Lung (tissue), 12 donors: Measurements from ENCODE around the gene CAP1. TPM values are rescaled to one million over a fixed set of nuclear protein-coding genes. Genes with fewer than 3 reads are reported as not detected.

Source experiments
- ATAC-seq: fragments of 200-7000 bp; cut with Tn5 transposase; one replicate; pipeline ENCODE4 v1.9.1; 2020; ENCODE audit warnings: moderate number of reproducible peaks; ENCODE audit not compliant: insufficient read depth, low FRiP score
- DNase-seq, 3 donors: peaks; one replicate each; pipeline ENCODE4 v3.0.0-alpha.2; 2013 to 2017
- H3K27ac ChIP-seq, 2 donors: one replicate each; pipeline ENCODE4 v1.5.1; 2013; ENCODE audit warnings: mild to moderate bottlenecking in 2 of 2, moderate library complexity in 2 of 2, control low read depth in 1 of 2, inconsistent platforms in 1 of 2, low read depth in 1 of 2, low read length in 1 of 2
- H3K27me3 ChIP-seq, 3 donors: one replicate each; pipeline ENCODE4 v1.5.1; 2013; ENCODE audit warnings: low read length in 2 of 3; ENCODE audit not compliant: control insufficient read depth in 3 of 3, insufficient read depth in 3 of 3
- H3K36me3 ChIP-seq, 4 donors: one replicate each; pipeline ENCODE4 v1.5.1; 2013; ENCODE audit warnings: low read length in 4 of 4, mild to moderate bottlenecking in 1 of 4, moderate library complexity in 1 of 4; ENCODE audit not compliant: control insufficient read depth in 4 of 4, insufficient read depth in 4 of 4
- H3K4me1 ChIP-seq, 5 donors: one replicate each; pipeline ENCODE4 v1.5.1; 2013; ENCODE audit warnings: low read length in 5 of 5, mild to moderate bottlenecking in 2 of 5, moderate library complexity in 1 of 5; ENCODE audit not compliant: control insufficient read depth in 5 of 5, insufficient read depth in 5 of 5
- H3K4me3 ChIP-seq: one replicate; pipeline ENCODE4 v1.5.1; 2013; ENCODE audit warnings: mild to moderate bottlenecking, control low read depth, moderate library complexity
- H3K9ac ChIP-seq, 2 donors: one replicate each; pipeline ENCODE4 v1.5.1; 2013; ENCODE audit warnings: low read length in 2 of 2, control low read depth in 1 of 2; ENCODE audit not compliant: insufficient read depth in 1 of 2
- H3K9me3 ChIP-seq, 4 donors: one replicate each; pipeline ENCODE4 v1.5.1; 2013; ENCODE audit warnings: low read length in 3 of 4, mild to moderate bottlenecking in 1 of 4, moderate library complexity in 1 of 4; ENCODE audit not compliant: control insufficient read depth in 4 of 4, insufficient read depth in 3 of 4
- WGBS, 2 donors: extraction: QIAGEN DNeasy Blood & Tissue Kit; methylation state at CpG; one replicate each; pipeline ENCODE4 v1.1.7; 2013; 5-methylcytosine and 5-hydroxymethylcytosine counted together
- polyA plus RNA-seq, 2 donors: library from polyadenylated mRNA; stranded (reverse); fragments of 200-250 nt; gene quantifications; one replicate each; pipeline ENCODE4 v1.2.1, GENCODE V29; 2013
- total RNA-seq, 2 donors: library from RNA; depleted of rRNA in 1 of 2; stranded (reverse); fragments of >200 nt in 1 of 2; gene quantifications; one replicate each; pipeline ENCODE4 v1.2.1, GENCODE V29; 2014 to 2021
- TF ChIP-seq, protein P1 (sequence below): IDR thresholded peaks from 2 replicates; pipeline ENCODE4 v1.5.1; 2012; ENCODE audit warnings: mild to moderate bottlenecking; ENCODE audit errors: control extremely low read depth, extremely low read depth
- donor health status: control.
- donor health status: control.
- donor health status: Bipolar disorder and iron deficiency.
- donor health status: healthy.
- donor health status: DM: yes; HTN: yes; CAD: no.

CAP1 gene
- total and polyA plus RNA-seq, 4 donors, result 109 to 454 (median 285) TPM

DNA sequence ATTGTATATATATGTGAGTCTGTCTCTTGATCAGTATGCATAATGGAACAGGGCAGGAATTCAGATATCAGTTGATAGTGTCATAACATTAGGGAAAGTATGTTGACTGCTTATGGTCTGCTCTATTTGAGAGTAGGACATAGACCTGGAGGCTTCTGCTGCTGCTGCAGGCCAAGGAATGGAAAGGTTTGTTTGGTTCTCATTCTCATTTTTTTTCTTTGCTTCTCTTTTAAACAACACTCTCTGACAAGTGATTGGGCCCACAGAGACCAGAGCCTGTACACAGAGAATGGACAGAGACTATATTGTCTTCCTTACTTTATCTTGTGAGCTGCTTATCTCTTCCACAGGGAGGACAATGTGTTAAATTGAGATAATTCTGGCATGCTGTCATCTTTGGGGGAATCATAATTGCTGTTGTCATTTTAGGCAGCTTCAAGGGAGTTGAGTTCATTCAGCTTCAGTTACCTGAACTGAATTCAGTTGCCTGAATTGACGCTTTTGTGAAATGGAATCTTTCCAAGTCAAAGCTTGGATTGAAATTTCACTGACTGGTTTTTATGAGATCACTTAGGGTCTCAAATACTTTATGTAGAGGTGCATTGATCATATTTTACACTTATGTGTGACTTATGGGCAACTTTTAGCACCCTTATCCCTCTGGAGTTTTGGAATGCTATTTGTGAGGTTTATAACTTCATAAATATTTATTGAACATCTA lies 16.9 kb downstream of the CAP1 start:
- H3K27me3 ChIP-seq, result no peaks in the 10 kb centered on the region
- 63 to 79% methylated on average over 1 of the region's 1 CpG for WGBS, 2 donors
- H3K4me3 ChIP-seq, result no peak overlapping the region
- DNase-seq (no peak), ATAC-seq (no peak)
- no peaks in the 10 kb centered on the region for H3K9me3 ChIP-seq
- TF ChIP-seq, protein P1, sequence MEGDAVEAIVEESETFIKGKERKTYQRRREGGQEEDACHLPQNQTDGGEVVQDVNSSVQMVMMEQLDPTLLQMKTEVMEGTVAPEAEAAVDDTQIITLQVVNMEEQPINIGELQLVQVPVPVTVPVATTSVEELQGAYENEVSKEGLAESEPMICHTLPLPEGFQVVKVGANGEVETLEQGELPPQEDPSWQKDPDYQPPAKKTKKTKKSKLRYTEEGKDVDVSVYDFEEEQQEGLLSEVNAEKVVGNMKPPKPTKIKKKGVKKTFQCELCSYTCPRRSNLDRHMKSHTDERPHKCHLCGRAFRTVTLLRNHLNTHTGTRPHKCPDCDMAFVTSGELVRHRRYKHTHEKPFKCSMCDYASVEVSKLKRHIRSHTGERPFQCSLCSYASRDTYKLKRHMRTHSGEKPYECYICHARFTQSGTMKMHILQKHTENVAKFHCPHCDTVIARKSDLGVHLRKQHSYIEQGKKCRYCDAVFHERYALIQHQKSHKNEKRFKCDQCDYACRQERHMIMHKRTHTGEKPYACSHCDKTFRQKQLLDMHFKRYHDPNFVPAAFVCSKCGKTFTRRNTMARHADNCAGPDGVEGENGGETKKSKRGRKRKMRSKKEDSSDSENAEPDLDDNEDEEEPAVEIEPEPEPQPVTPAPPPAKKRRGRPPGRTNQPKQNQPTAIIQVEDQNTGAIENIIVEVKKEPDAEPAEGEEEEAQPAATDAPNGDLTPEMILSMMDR, result no peak
- peaks cover 12 to 16% (median 14%) of the 10 kb centered on the region in 4 donors for H3K36me3 ChIP-seq
- H3K9ac ChIP-seq, result no peak overlapping the region
- no peak overlapping the region for H3K27ac ChIP-seq
- H3K4me1 ChIP-seq, result peaks cover 0 to 38% (median 3%) of the 10 kb centered on the region in 5 donors

DNA sequence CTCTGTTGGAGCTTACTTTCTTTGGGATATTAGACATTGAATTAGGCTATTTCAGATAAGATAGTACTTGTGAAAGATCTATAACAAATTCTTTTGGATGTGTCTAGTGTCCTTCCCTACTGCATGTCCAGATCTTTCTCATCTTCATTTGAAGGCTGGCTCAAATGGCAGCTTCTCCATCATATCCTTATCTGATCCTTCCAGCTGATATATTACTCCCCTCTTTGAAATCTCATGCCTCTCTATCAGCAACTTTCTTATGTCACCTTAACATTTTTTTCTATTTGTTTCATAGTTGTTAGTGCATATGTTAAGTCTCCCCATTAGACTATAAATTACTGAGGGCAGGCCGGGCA lies 17.5 kb downstream of the CAP1 start:
- Histone ChIP-seq H3K9ac (no peak overlapping the region), H3K4me1 (peaks cover 0 to 36% (median 3%) of the 10 kb centered on the region in 5 donors), H3K27ac (peak overlapping the region; percentile 26 to 67), H3K9me3 (no peaks in the 10 kb centered on the region), H3K4me3 (no peak overlapping the region), H3K27me3 (no peaks in the 10 kb centered on the region), H3K36me3 (peaks cover 14 to 16% (median 15%) of the 10 kb centered on the region in 4 donors)
- ATAC-seq (no peak), DNase-seq (no peak)
- WGBS, 2 donors, result 62 to 68% methylated on average over 1 of the region's 1 CpG
- TF ChIP-seq, protein P1, result no peak

GRCh38 chr1:40058453-40059337 lies 18.2 kb downstream of the CAP1 start:
- WGBS, 2 donors, result 66 to 67% methylated on average over 7 of the region's 7 CpGs
- H3K27me3 ChIP-seq, result no peaks in the 10 kb centered on the region
- TF ChIP-seq, protein P1, result no peak
- no peak overlapping the region for H3K9ac ChIP-seq
- peaks cover 15 to 19% (median 17%) of the 10 kb centered on the region in 4 donors for H3K36me3 ChIP-seq
- peak overlapping the region; percentile 68 to 74 for H3K27ac ChIP-seq
- ATAC-seq (no peak), DNase-seq (no peak)
- H3K4me3 ChIP-seq, result no peak overlapping the region
- H3K9me3 ChIP-seq, result no peaks in the 10 kb centered on the region
- H3K4me1 ChIP-seq, result peaks cover 0 to 35% (median 3%) of the 10 kb centered on the region in 5 donors
